Smooth muscle cell (in vitro differentiated cells): ENCODE results near the gene B3GAT3. TPM values are rescaled to one million over a fixed set of nuclear protein-coding genes. Genes with fewer than 3 reads are reported as not detected.
A peak's percentile ranks its signal among the peaks of the same experiment; 100 is the strongest.

Source experiments
- DNase-seq: peaks from one replicate; lab custom pipeline; 2025; ENCODE audit not compliant: unreplicated experiment; lab: John Stamatoyannopoulos, UW
- H2AFZ ChIP-seq: fragments of 200-600 bp; sonication (generic); 2 replicates; pipeline ENCODE4 v1.6.0; 2016; ENCODE audit warnings: antibody characterized with exemption, low read depth, mild to moderate bottlenecking
- H3F3A ChIP-seq: fragments of 200-600 bp; sonication (generic); 2 replicates; pipeline ENCODE4 v1.6.0; 2017; ENCODE audit warnings: antibody characterized with exemption, low read depth
- H3K27ac ChIP-seq: fragments of 200-600 bp; sonication (generic); 2 replicates; pipeline ENCODE4 v1.5.1; 2016; ENCODE audit warnings: low read depth, mild to moderate bottlenecking
- H3K27me3 ChIP-seq: fragments of 200-600 bp; sonication (generic); 2 replicates; pipeline ENCODE4 v1.6.1; 2016; ENCODE audit warnings: low read depth, mild to moderate bottlenecking
- H3K36me3 ChIP-seq: fragments of 200-600 bp; sonication (generic); 2 replicates; pipeline ENCODE4 v1.5.1; 2016; ENCODE audit warnings: low read depth
- H3K4me1 ChIP-seq: fragments of 200-600 bp; sonication (generic); 2 replicates; pipeline ENCODE4 v1.5.1; 2016; ENCODE audit warnings: low read depth
- H3K4me2 ChIP-seq: fragments of 200-600 bp; sonication (generic); 2 replicates; pipeline ENCODE4 v1.6.0; 2016; ENCODE audit warnings: mild to moderate bottlenecking
- H3K4me3 ChIP-seq: fragments of 200-600 bp; sonication (generic); 2 replicates; pipeline ENCODE4 v1.5.1; 2016; ENCODE audit warnings: mild to moderate bottlenecking
- H3K79me2 ChIP-seq: fragments of 200-600 bp; sonication (generic); 2 replicates; pipeline ENCODE4 v1.6.0; 2016; ENCODE audit warnings: low read depth, mild to moderate bottlenecking
- H3K9ac ChIP-seq: fragments of 200-600 bp; sonication (generic); 2 replicates; pipeline ENCODE4 v1.6.0; 2016; ENCODE audit warnings: low read depth
- H3K9me3 ChIP-seq: fragments of 200-600 bp; sonication (generic); replicated peaks from 2 replicates; pipeline ENCODE4 v1.5.1; 2016; ENCODE audit warnings: low read depth
- H4K20me1 ChIP-seq: fragments of 200-600 bp; sonication (generic); 2 replicates; pipeline ENCODE4 v1.6.0; 2016; ENCODE audit warnings: low read depth
- WGBS: methylation state at CpG from one replicate; pipeline ENCODE4 v1.1.7; 2016; ENCODE audit warnings: low lambda C conversion rate; 5-methylcytosine and 5-hydroxymethylcytosine counted together
- polyA plus RNA-seq: library from polyadenylated mRNA; unstranded; fragments of >200 nt; fragmentation: Nextera tagmentation; extraction: Ambion mirVana; gene quantifications from 2 replicates; pipeline ENCODE4 v1.2.1, GENCODE V29; 2016
- total RNA-seq: library from RNA; depleted of rRNA; stranded (reverse); fragments of >200 nt; gene quantifications from 2 replicates; pipeline ENCODE4 v1.2.3, GENCODE V29; 2014
- TF ChIP-seq, protein P1 (sequence below): fragments of 200-600 bp; sonication (generic); IDR thresholded peaks from 2 replicates; pipeline ENCODE4 v1.5.1; 2017; ENCODE audit warnings: borderline replicate concordance, mild to moderate bottlenecking, antibody characterized with exemption; ENCODE audit not compliant: insufficient read depth, poor library complexity, severe bottlenecking

Gene B3GAT3
- total and polyA plus RNA-seq, 2 experiments from 2014 or later, result 20.0 to 66.9 TPM

DNA sequence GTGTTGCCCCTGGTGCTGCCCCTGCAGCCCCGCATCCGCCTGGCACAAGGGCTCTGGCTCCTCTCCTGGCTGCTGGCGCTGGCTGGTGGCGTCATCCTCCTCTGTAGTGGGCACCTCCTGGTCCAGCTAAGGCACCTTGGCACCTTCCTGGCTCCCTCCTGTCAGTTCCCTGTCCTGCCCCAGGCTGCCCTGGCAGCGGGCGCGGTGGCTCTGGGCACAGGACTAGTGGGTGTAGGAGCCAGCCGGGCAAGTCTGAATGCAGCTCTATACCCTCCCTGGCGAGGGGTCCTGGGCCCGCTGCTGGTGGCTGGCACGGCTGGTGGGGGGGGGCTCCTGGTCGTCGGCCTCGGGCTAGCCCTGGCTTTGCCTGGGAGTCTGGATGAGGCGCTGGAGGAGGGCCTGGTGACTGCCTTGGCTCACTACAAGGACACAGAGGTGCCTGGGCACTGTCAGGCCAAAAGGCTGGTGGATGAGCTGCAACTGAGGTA, 8.5 kb downstream of the B3GAT3 start:
- H3K4me2 ChIP-seq, result peak overlapping the region; percentile 82
- no peak overlapping the region for H3K27ac ChIP-seq

DNA sequence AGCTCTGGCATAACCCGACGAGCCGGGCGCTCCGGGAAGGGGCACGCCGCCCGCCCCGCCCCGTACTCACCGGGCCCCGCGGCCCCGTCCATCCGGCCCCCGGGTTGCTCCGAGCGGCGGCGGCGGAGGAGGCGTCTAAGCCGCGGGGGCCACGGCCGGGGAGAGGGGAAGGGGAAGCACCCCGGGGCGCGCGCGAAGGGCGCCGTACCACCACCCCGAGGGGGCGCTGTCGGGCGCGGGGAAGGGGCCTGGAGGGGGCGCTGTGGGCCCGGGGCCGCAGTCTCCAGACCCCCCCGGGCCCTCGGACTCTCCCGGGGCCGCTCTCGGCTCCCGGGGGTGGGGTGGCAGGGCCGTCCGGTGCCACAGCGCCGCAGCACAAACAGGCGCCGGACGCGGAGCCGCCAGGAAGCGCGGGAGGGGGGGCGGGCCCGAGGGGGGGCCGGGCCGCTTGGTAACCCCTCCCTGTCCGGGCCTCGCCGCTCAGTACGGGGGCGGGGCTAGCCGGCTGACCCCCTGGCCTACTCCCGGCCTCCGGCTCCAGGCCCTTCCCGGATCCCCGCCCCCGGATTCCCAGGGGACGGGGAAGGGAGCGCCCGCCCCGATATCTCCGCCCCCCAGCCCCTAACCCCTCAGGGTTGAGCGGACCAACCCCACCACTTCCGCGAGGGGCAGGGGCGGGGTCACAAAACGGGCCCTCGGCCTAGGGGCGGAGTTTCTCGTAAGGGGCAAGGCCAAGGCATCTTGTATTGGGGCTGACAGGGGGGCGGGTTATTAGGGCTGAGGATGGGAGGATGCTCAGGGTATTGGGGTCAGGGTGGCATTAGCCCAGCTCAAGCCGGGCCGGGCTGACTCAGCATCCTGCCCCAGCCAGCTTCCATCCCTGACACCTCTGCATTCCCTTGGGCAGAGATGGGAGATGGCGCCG, 9.2 kb downstream of the B3GAT3 start, which contains the start of the genes EML3 and ROM1:
TSS of gene EML3 (minus strand) at position 410 of the 925 bp plus-strand sequence. CDS start at position 92, 318 bp downstream.
TSS of gene ROM1 (plus strand) at position 892 of the 925 bp plus-strand sequence. CDS start at position 917, 25 bp downstream.
- Histone ChIP-seq H4K20me1 (no peaks in the 10 kb centered on the region), H3F3A (peaks cover 12% of the 10 kb centered on the region), H3K4me2 (peak within 1 kb of the TSS; percentile 82), H3K4me3 (peak within 1 kb of the TSS; percentile 78), H3K4me1 (peaks cover 11% of the 10 kb centered on the region), H2AFZ (peak within 1 kb of the TSS; percentile 46), H3K79me2 (peaks cover 8% of the 10 kb centered on the region), H3K9ac (peak within 1 kb of the TSS; percentile 79), H3K36me3 (no peaks in the 10 kb centered on the region), H3K27ac (peak within 1 kb of the TSS; percentile 56), H3K27me3 (no peaks in the 10 kb centered on the region), H3K9me3 (no peaks in the 10 kb centered on the region)
- TF ChIP-seq, protein P1, sequence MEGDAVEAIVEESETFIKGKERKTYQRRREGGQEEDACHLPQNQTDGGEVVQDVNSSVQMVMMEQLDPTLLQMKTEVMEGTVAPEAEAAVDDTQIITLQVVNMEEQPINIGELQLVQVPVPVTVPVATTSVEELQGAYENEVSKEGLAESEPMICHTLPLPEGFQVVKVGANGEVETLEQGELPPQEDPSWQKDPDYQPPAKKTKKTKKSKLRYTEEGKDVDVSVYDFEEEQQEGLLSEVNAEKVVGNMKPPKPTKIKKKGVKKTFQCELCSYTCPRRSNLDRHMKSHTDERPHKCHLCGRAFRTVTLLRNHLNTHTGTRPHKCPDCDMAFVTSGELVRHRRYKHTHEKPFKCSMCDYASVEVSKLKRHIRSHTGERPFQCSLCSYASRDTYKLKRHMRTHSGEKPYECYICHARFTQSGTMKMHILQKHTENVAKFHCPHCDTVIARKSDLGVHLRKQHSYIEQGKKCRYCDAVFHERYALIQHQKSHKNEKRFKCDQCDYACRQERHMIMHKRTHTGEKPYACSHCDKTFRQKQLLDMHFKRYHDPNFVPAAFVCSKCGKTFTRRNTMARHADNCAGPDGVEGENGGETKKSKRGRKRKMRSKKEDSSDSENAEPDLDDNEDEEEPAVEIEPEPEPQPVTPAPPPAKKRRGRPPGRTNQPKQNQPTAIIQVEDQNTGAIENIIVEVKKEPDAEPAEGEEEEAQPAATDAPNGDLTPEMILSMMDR, result peak; percentile 100
- 8% methylated on average over 24 of the region's 91 CpGs for WGBS
- DNase-seq, result peak; percentile 91

More for the DNA sequence above, 8.5 kb downstream of the B3GAT3 start:
- DNase-seq, result no peak
- no peaks in the 10 kb centered on the region for H4K20me1 ChIP-seq
- peaks cover 8% of the 10 kb centered on the region for H3K79me2 ChIP-seq
- TF ChIP-seq, protein P1, result no peak
- peaks cover 11% of the 10 kb centered on the region for H3K4me1 ChIP-seq
- H3K36me3 ChIP-seq, result no peaks in the 10 kb centered on the region
- H3K27me3 ChIP-seq, result no peaks in the 10 kb centered on the region
- H3K9me3 ChIP-seq, result no peaks in the 10 kb centered on the region
- 91% methylated on average over 15 of the region's 15 CpGs for WGBS
- H2AFZ ChIP-seq, result no peak overlapping the region
- H3K4me3 ChIP-seq, result no peak overlapping the region
- no peak overlapping the region for H3K9ac ChIP-seq
- H3F3A ChIP-seq, result peaks cover 12% of the 10 kb centered on the region

DNA sequence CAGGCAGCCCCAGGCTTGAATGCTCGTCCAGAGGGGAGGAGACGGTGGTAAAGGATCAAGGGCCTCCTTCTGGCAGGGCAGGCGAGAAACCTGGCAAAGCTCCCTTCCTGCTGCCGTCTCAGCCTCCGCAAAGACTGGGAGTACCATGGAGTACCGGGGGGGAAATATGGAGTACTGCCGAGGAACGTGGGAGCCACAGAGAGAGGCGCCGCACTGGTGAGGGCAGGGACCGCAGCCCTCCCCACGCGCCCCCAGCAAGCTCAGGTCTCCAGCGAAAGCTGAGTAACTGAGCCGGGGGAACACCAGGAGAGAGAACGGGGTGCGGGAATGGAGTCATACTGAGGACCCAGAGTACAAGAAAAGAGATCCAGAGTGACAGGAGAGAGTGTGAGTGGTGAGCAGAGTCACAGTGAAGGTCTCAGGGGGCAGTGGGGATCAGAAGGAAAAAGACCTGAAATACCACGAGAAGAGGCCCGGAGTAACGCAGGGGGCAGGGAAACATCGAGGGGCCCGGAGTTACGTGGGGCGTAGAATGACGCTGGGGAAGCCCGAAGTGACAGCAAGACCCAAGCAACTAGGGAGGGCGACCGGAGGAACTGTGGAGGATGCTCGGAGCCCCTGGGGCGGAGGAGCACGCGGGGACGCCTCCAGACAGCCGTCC, 10.0 kb downstream of the B3GAT3 start:
- Histone ChIP-seq H3F3A (peaks cover 12% of the 10 kb centered on the region), H3K4me3 (peak overlapping the region; percentile 78), H3K27ac (peak overlapping the region; percentile 56), H2AFZ (peak overlapping the region; percentile 46), H3K4me1 (peaks cover 11% of the 10 kb centered on the region), H4K20me1 (no peaks in the 10 kb centered on the region), H3K36me3 (no peaks in the 10 kb centered on the region), H3K9ac (peak overlapping the region; percentile 79), H3K27me3 (no peaks in the 10 kb centered on the region), H3K9me3 (no peaks in the 10 kb centered on the region), H3K79me2 (peaks cover 8% of the 10 kb centered on the region), H3K4me2 (peak overlapping the region; percentile 82)
- WGBS, result 3% methylated on average over 26 of the region's 34 CpGs
- no peak for DNase-seq
- TF ChIP-seq, protein P1, result no peak
